ENCODE results near the gene HEBP2.

- TF ChIP-seq POLR2AphosphoS5 (IDR thresholded peaks at IDR 0.05; ENCODE audit: borderline replicate concordance, low read depth, low read length) (no peak), FOXP2 (optimal IDR thresholded peaks at IDR 0.05; ENCODE audit: control extremely low read depth, extremely low read length, insufficient read depth) (no peak), EZH2 (IDR thresholded peaks at IDR 0.05) (no peak)
These were observed 6.2 kb downstream of the HEBP2 start for GRCh38 chr6:138410048-138410735.

Data from SK-N-MC (cell line).